ENCODE data around the gene ABCC9. TPM values are rescaled to one million over a fixed set of nuclear protein-coding genes. Genes with fewer than 3 reads are reported as not detected.

ABCC9 gene
- total RNA-seq, 1 experiment from 2014 or later = 0.03 TPM

GRCh38 chr12:21826618-21826910, 114.7 kb downstream of the ABCC9 start:
- no peak overlapping the region for H3K4me3 ChIP-seq (ENCODE audit: low read depth in 2 of 2, low read length in 2 of 2)
- intact Hi-C loops (cut with micrococcal nuclease; ENCODE audit: unreplicated experiment) = no loop called here
- POLR2A ChIA-PET = no interaction called here
- BruUV-seq (replicated peaks) = no TSS peak
- ATAC-seq = no peak
- DNase-seq (ENCODE audit: low read depth, low spot score) = no peak
- in situ Hi-C loops (cut with HindIII; ENCODE audit: low pct_unique_long_range_greater_than_20kb, low sequenced_read_pairs) = no loop called here
- no peaks in the 10 kb centered on the region for H3K36me3 ChIP-seq (ENCODE audit: control insufficient read depth, insufficient read depth, low read length)
- TF ChIP-seq REST (IDR thresholded peaks at IDR 0.05; ENCODE audit: insufficient read depth in 1 of 2, low read depth in 2 of 2, low read length in 1 of 2) (no peak), CTCF (IDR thresholded peaks at IDR 0.05) (no peak), SIN3A (IDR thresholded peaks at IDR 0.05; ENCODE audit: borderline replicate concordance, insufficient read depth, low read depth, low read length) (no peak), TCF7L2 (IDR thresholded peaks at IDR 0.05; ENCODE audit: low read depth, low read length) (no peak), POLR2AphosphoS5 (IDR thresholded peaks at IDR 0.05; ENCODE audit: low read depth, low read length) (no peak)
- no peaks in the 10 kb centered on the region for H3K27me3 ChIP-seq (ENCODE audit: control insufficient read depth, insufficient read depth, low read length)
- no peaks in the 10 kb centered on the region for H3K9me3 ChIP-seq (ENCODE audit: control insufficient read depth, insufficient read depth, low read depth, low read length)
- CTCF ChIA-PET = no interaction called here
- H3K27ac ChIP-seq (ENCODE audit: low read length) = no peak overlapping the region
- H3K4me1 ChIP-seq (ENCODE audit: control insufficient read depth, insufficient read depth, low read length) = no peaks in the 10 kb centered on the region

- DNase-seq (ENCODE audit: low read depth, low spot score) (no peak), ATAC-seq (no peak)
- POLR2A ChIA-PET = no interaction called here
- no peak overlapping the region for H3K27ac ChIP-seq (ENCODE audit: low read length)
- H3K4me3 ChIP-seq (ENCODE audit: low read depth in 2 of 2, low read length in 2 of 2) = no peak overlapping the region
- TF ChIP-seq CTCF (IDR thresholded peaks at IDR 0.05) (no peak), TCF7L2 (IDR thresholded peaks at IDR 0.05; ENCODE audit: low read depth, low read length) (no peak), POLR2AphosphoS5 (IDR thresholded peaks at IDR 0.05; ENCODE audit: low read depth, low read length) (no peak), SIN3A (IDR thresholded peaks at IDR 0.05; ENCODE audit: borderline replicate concordance, insufficient read depth, low read depth, low read length) (no peak), REST (IDR thresholded peaks at IDR 0.05; ENCODE audit: insufficient read depth in 1 of 2, low read depth in 2 of 2, low read length in 1 of 2) (no peak)
- no peaks in the 10 kb centered on the region for H3K27me3 ChIP-seq (ENCODE audit: control insufficient read depth, insufficient read depth, low read length)
- intact Hi-C loops (cut with micrococcal nuclease; ENCODE audit: unreplicated experiment) = no loop called here
- H3K4me1 ChIP-seq (ENCODE audit: control insufficient read depth, insufficient read depth, low read length) = no peaks in the 10 kb centered on the region
- H3K36me3 ChIP-seq (ENCODE audit: control insufficient read depth, insufficient read depth, low read length) = no peaks in the 10 kb centered on the region
- no peaks in the 10 kb centered on the region for H3K9me3 ChIP-seq (ENCODE audit: control insufficient read depth, insufficient read depth, low read depth, low read length)
- in situ Hi-C loops (cut with HindIII; ENCODE audit: low pct_unique_long_range_greater_than_20kb, low sequenced_read_pairs) = no loop called here
- no TSS peak for BruUV-seq (replicated peaks)
- CTCF ChIA-PET = no interaction called here
Observed at GRCh38 chr12:21825886-21826617, 115.2 kb downstream of the ABCC9 start.
